Activated naive CD4-positive, alpha-beta T cell treated with anti-CD3 and anti-CD28 coated beads for 36 hours (primary cell): ENCODE results near the gene SORCS3. TPM values are rescaled to one million over a fixed set of nuclear protein-coding genes. Genes with fewer than 3 reads are reported as not detected.

Experiments used
- CTCF ChIA-PET: fragments of 350-600 bp; sonication (Branson Sonifier 250); formaldehyde crosslinking; loops from one replicate; lab custom pipeline; 2021; ENCODE audit warnings: antibody characterized with exemption; lab: Charles Lee
- DNase-seq: peaks from one replicate; pipeline ENCODE4 v3.0.0-alpha.2; 2020
- H3K27ac Mint-ChIP-seq: one replicate; pipeline ENCODE4 v1.8.0; 2021; ENCODE audit warnings: mild to moderate bottlenecking, mixed read lengths
- H3K27me3 Mint-ChIP-seq: one replicate; pipeline ENCODE4 v1.8.0; 2021; ENCODE audit warnings: low read depth, mixed read lengths
- H3K36me3 Mint-ChIP-seq: one replicate; pipeline ENCODE4 v1.8.0; 2021; ENCODE audit warnings: low read depth, mixed read lengths
- H3K4me1 Mint-ChIP-seq: one replicate; pipeline ENCODE4 v1.8.0; 2021; ENCODE audit warnings: low read depth, mixed read lengths
- H3K4me3 Mint-ChIP-seq: one replicate; pipeline ENCODE4 v1.8.0; 2021; ENCODE audit warnings: mild to moderate bottlenecking, moderate library complexity, mixed read lengths
- H3K9me3 Mint-ChIP-seq: one replicate; pipeline ENCODE4 v1.8.0; 2021; ENCODE audit warnings: mixed read lengths
- intact Hi-C: fragments of 100-400 bp; cut with micrococcal nuclease; formaldehyde crosslinking; loops from one replicate; pipeline ENCODE4 v1.15.1; 2023
- total RNA-seq, 2 experiments: library from RNA; stranded (reverse); gene quantifications; one replicate each; pipeline ENCODE4 v1.2.3, GENCODE V29; 2021

SORCS3 gene
- total RNA-seq, 2 experiments from 2014 or later: not detected

DNA sequence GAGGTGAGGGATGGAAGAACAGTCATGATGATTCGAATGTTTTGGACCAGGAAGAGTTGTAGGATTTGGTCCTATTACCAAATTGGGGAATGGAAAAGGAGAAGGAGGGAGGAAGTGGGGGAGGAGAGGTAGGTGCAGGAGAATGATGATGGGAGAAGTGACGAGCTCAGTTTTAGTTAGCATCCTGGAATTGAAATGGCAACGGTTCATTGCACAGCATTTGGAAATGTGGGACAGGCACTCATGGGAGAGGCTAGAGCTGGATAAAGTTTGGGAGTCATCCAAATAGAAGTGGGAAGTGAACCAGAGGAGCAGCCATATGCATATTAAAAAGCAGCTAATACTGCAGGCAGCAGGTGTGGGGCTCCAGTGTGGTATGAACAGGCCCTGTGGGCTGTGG, 253.6 kb downstream of the SORCS3 start:
- H3K27ac Mint-ChIP-seq: no peak overlapping the region
- DNase-seq: no peak
- H3K36me3 Mint-ChIP-seq: no peaks in the 10 kb centered on the region
- H3K4me3 Mint-ChIP-seq: no peak overlapping the region
- H3K4me1 Mint-ChIP-seq: no peaks in the 10 kb centered on the region
- H3K9me3 Mint-ChIP-seq: peaks cover 9% of the 10 kb centered on the region
- peaks cover 3% of the 10 kb centered on the region for H3K27me3 Mint-ChIP-seq
- intact Hi-C loops: no loop called here
- CTCF ChIA-PET: no interaction called here

DNA sequence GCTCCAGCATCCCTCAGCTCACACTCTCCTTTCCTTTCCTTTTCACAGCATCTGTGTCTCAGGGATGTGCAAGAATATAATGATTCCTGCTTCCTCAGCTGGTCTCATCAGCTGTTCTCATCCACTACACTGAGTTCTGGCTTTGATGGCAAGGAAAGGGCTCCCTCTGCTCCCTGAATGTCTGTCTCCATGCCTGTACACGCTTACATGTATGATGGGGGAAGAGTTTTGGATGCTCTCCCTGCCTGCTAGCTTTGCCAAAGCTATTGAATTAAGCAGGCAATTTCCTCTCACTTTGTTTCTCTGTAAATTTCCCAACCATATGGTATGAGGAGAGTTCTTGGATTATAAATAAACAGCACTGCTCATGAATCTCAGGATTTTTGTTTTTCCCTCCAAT, 254.5 kb downstream of the SORCS3 start:
- Mint-ChIP-seq H3K4me3 (no peak overlapping the region), H3K27me3 (peaks cover 3% of the 10 kb centered on the region), H3K4me1 (no peaks in the 10 kb centered on the region), H3K36me3 (no peaks in the 10 kb centered on the region), H3K27ac (no peak overlapping the region), H3K9me3 (peaks cover 4% of the 10 kb centered on the region)
- CTCF ChIA-PET: no interaction called here
- DNase-seq: no peak
- intact Hi-C loops: no loop called here

DNA sequence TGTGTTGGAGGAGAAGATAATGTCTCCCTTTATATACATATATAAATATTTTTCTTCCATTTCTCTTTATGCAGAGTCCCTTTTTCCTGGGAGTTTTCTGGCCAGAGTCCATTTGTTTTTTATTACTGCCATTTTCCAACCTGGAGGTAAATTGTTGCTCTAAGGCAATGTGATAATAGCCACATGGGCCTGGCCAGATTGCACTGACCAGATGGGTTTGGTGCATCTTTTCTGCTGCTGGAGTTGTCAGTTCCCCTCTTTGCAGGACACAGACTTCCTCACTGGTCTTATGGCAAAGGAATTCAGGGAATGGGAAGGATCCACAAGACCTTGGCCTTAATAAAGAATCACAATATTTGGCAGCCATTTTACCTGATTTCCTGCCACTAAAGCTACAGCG, 254.9 kb downstream of the SORCS3 start:
- CTCF ChIA-PET: no interaction called here
- Mint-ChIP-seq H3K9me3 (no peaks in the 10 kb centered on the region), H3K27me3 (peaks cover 3% of the 10 kb centered on the region), H3K4me3 (no peak overlapping the region), H3K4me1 (no peaks in the 10 kb centered on the region), H3K27ac (no peak overlapping the region), H3K36me3 (no peaks in the 10 kb centered on the region)
- no peak for DNase-seq
- intact Hi-C loops: no loop called here

DNA sequence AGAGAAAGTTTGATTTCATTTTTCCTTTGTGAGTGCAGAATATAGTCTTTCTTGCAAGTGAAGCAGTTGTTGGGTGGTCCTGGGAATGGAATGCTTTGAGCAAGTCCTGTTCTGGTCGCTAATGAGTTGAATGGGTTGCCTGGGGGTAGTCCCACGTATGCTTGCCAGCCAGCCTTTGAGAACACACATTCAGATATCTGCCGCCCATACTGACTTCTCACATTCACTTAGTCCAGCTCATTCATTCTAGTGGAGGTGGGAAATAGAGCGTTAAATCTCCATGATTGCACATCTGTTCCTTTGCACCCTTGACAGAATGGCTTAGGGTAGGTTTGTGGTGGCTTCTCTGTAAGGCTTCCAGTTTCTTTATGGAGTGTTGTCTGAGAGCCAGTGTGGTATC, 256.6 kb downstream of the SORCS3 start:
- Mint-ChIP-seq H3K36me3 (no peaks in the 10 kb centered on the region), H3K4me1 (no peaks in the 10 kb centered on the region), H3K27me3 (peaks cover 3% of the 10 kb centered on the region), H3K9me3 (no peaks in the 10 kb centered on the region), H3K27ac (no peak overlapping the region), H3K4me3 (no peak overlapping the region)
- CTCF ChIA-PET: no interaction called here
- intact Hi-C loops: no loop called here
- DNase-seq: no peak

DNA sequence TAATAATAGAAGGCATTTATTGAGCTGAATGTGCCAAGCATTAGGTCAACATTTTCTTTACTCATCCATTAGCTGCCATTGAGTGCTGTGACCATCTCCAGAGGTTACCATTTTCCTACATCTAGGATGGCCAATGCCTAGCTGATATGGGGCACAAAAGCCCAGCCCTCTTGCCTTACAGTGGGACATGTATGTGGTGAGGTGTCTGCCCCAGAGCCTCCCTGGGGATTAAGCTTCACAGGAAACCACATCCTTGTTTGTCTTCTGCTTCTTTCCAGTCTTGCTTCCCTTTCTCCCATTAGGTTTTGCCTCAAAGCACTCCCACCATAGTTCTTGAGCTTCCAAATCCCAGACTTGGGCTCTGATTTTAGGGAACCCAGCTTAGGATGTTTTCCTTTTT, 258.7 kb downstream of the SORCS3 start:
- no peaks in the 10 kb centered on the region for H3K4me1 Mint-ChIP-seq
- intact Hi-C loops: no loop called here
- DNase-seq: no peak
- CTCF ChIA-PET: no interaction called here
- no peak overlapping the region for H3K27ac Mint-ChIP-seq
- no peaks in the 10 kb centered on the region for H3K36me3 Mint-ChIP-seq
- H3K27me3 Mint-ChIP-seq: peaks cover 3% of the 10 kb centered on the region
- H3K4me3 Mint-ChIP-seq: no peak overlapping the region
- H3K9me3 Mint-ChIP-seq: no peaks in the 10 kb centered on the region

DNA sequence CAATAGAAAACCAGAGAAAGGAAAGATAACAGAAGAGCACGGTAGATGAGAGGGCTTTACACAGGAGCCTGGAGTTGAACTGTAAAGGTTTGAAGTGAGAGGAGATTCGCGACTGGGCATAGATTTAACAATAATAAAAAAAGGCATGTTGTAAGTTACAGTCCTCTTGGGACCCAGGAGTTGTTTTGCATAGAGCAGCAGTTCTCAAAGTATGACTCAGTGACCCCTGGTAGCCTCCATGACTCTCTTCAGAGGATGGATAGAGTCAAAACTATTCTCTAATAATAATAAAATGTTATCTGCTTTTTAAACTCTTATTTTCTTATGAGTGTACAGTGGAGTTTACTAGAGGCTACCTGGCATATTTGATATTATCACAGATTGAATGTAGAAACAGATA, 262.3 kb downstream of the SORCS3 start:
- Mint-ChIP-seq H3K9me3 (no peaks in the 10 kb centered on the region), H3K27me3 (no peaks in the 10 kb centered on the region), H3K4me1 (peaks cover under 1% of the 10 kb centered on the region), H3K4me3 (no peak overlapping the region), H3K27ac (no peak overlapping the region), H3K36me3 (no peaks in the 10 kb centered on the region)
- no peak for DNase-seq
- intact Hi-C loops: no loop called here
- CTCF ChIA-PET: no interaction called here

DNA sequence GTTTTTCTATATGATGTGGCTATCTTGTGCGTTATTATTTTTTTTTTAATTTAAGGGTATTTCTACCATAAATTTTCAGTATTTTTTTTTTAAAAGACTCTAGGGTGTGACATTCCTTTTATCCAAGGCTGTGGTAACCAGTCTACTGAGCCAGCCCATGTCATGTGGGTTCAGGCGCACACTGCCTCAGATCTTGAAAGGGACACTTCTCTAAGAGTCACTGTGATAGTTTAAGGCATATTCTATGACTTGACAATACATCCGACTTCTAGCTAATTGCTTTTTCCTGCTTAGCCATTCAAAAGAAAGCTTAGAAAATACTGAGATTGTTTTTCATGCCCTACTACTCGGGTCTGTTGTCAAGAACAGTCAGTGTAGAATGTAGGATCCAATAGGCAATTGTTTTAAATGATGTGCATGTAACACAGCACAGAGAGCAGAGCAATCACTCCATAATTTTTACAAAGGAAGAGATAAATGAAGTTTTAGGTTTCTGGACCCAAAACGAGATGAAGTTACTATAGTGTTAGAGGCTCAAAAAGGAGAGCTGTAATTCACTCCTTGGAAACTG, 263.7 kb downstream of the SORCS3 start:
- H3K4me1 Mint-ChIP-seq: peaks cover 11% of the 10 kb centered on the region
- no peak overlapping the region for H3K27ac Mint-ChIP-seq
- H3K27me3 Mint-ChIP-seq: no peaks in the 10 kb centered on the region
- intact Hi-C loops: no loop called here
- DNase-seq: no peak
- H3K4me3 Mint-ChIP-seq: no peak overlapping the region
- no peaks in the 10 kb centered on the region for H3K9me3 Mint-ChIP-seq
- CTCF ChIA-PET: no interaction called here
- H3K36me3 Mint-ChIP-seq: no peaks in the 10 kb centered on the region

DNA sequence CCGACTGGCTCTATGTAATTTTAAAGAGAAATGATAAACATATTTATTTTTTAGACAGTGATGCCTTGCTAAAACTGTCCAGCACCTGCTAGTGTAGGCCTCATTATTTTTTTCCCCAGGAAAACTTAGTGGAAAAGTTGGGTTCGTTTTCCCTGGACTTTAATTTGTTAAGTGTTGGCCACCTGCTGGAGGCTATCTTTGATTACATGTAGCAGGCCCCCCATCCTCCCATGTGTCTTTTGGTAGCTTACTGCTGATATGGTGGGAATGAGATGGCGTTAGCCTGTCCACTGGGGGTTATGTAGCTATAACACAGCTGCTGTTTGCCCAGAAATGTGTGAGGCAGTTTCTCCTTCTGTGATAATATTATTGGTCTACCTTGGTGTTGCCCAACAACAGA, 265.0 kb downstream of the SORCS3 start:
- Mint-ChIP-seq H3K27ac (no peak overlapping the region), H3K9me3 (no peaks in the 10 kb centered on the region), H3K4me1 (peaks cover 11% of the 10 kb centered on the region), H3K4me3 (no peak overlapping the region), H3K36me3 (no peaks in the 10 kb centered on the region), H3K27me3 (no peaks in the 10 kb centered on the region)
- no peak for DNase-seq
- intact Hi-C loops: no loop called here
- CTCF ChIA-PET: no interaction called here

DNA sequence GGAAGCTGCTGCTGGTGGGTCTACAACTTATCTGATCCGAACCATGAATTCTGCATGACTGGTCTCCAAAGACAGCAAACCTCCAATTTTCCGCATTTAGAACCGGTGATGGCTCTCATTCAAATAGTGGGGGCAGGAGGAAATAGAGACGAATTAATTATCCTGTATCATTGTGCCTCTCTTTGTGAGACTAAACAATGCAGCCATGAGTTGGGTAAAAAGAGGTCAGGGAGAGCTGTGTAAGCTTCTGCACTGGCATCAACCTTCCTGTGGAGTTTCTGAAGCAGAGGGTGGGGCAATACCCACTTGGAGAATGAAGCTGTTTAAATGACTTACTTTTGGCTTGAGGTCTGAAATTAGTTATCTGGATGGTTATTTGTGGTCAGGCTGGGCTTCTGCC, 266.4 kb downstream of the SORCS3 start:
- H3K27me3 Mint-ChIP-seq: no peaks in the 10 kb centered on the region
- no peak overlapping the region for H3K4me3 Mint-ChIP-seq
- H3K4me1 Mint-ChIP-seq: peaks cover 11% of the 10 kb centered on the region
- no peaks in the 10 kb centered on the region for H3K9me3 Mint-ChIP-seq
- intact Hi-C loops: no loop called here
- CTCF ChIA-PET: no interaction called here
- H3K27ac Mint-ChIP-seq: no peak overlapping the region
- no peaks in the 10 kb centered on the region for H3K36me3 Mint-ChIP-seq
- no peak for DNase-seq

DNA sequence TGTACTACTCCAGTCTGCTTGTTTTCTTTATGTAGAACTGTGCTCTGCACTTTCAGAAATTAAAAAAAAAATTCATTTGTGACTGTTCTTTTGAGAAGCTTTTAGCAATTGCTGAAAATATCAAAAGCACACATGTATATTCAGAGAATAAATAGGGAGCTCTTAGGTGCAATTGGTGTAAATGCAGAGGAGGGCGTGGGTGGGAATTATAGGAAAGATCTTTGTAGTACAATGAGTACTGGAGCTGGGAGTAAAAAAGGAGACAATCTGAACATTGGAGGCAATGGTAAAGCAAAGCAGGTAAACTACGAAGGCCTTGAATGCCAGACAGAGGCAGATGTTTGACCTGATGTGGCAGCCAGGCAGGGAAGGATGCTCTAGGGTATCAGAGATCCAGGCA, 267.5 kb downstream of the SORCS3 start:
- Mint-ChIP-seq H3K4me1 (peaks cover 11% of the 10 kb centered on the region), H3K4me3 (no peak overlapping the region), H3K36me3 (no peaks in the 10 kb centered on the region), H3K27ac (no peak overlapping the region), H3K9me3 (no peaks in the 10 kb centered on the region), H3K27me3 (no peaks in the 10 kb centered on the region)
- CTCF ChIA-PET: interaction anchor here (0.6 kb wide), 1 partner anchor 309 kb away, joined by 4 read pairs; no protein-coding TSS in a partner anchor
- intact Hi-C loops: no loop called here
- DNase-seq: no peak

DNA sequence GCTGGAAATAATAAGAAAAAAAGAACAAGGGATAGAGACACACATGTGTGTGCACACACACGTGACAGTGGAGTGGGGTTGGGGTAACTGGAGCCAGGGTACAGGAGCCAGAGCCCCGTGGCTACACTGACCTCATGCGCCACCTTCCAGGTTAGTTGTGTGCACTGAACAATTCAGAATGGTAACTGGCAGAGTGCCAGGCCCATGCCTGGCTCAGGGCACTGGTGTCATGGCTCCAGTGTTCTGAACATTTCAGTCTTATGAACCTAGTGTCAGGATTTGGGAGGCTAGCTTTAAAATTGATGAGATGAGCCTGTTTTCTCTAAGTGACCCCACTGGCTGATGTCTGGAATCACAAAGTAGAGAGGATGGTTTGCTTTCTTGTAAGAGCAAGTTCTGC, 269.6 kb downstream of the SORCS3 start:
- Mint-ChIP-seq H3K9me3 (no peaks in the 10 kb centered on the region), H3K4me3 (no peak overlapping the region), H3K4me1 (peaks cover 11% of the 10 kb centered on the region), H3K36me3 (no peaks in the 10 kb centered on the region), H3K27me3 (peaks cover 2% of the 10 kb centered on the region), H3K27ac (no peak overlapping the region)
- CTCF ChIA-PET: no interaction called here
- intact Hi-C loops: no loop called here
- DNase-seq: no peak

DNA sequence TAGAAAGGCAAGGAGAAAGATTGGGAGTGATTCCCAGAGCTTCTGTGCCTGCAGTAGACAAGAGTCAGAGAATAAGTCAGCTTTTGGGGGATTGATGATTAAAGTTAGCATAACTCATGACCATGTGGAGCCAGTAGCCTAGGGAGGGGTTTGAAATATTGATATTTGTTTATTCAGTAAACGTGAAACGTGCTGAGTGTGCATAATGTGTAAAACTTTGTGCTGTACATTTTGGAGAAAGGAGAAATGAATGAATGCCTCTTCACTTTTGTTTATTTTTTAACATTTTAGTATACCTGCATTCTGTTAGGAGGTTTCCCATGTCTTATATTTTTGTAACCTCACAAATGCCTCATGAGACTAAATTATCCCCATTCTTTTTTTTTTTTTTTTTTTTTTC, 272.3 kb downstream of the SORCS3 start:
- H3K4me3 Mint-ChIP-seq: no peak overlapping the region
- intact Hi-C loops: no loop called here

DNA sequence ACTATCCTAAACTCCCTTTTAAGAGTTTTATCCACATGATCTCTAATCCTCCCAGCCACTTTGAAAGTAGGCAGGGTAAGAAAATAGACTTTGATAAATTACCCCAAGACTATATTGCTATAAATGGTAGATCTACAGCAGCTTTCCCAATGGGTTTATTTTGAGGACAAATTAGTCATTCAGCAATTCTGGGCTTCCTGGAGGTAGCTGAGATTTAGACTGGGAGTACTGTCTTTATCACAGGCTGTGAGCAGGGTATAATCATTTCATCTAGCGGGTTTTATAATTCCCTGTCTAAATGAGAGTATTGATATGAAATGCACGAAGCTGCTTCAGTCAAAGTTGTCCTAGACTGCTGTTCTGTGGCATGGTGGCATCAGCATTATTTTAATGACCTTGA, 279.4 kb downstream of the SORCS3 start:
- no peak overlapping the region for H3K4me3 Mint-ChIP-seq
- intact Hi-C loops: loop anchor here (10.0 kb wide), 2 partner anchors 156 to 516 kb away; no protein-coding TSS in a partner anchor
- H3K36me3 Mint-ChIP-seq: no peaks in the 10 kb centered on the region
- DNase-seq: no peak
- no peaks in the 10 kb centered on the region for H3K27me3 Mint-ChIP-seq
- H3K4me1 Mint-ChIP-seq: no peaks in the 10 kb centered on the region
- no peaks in the 10 kb centered on the region for H3K9me3 Mint-ChIP-seq
- H3K27ac Mint-ChIP-seq: no peak overlapping the region
- CTCF ChIA-PET: interaction anchor here (1.3 kb wide), 1 partner anchor 283 kb away, joined by 3 read pairs; no protein-coding TSS in a partner anchor

More for the DNA sequence above, 272.3 kb downstream of the SORCS3 start:
- no peak for DNase-seq
- Mint-ChIP-seq H3K9me3 (no peaks in the 10 kb centered on the region), H3K27me3 (peaks cover 2% of the 10 kb centered on the region), H3K27ac (no peak overlapping the region), H3K36me3 (no peaks in the 10 kb centered on the region), H3K4me1 (peaks cover 11% of the 10 kb centered on the region)
- CTCF ChIA-PET: no interaction called here
